Keratinocyte (primary cell): ENCODE results near the gene CYFIP1.

Source experiments
- EZH2 ChIP-seq: IDR thresholded peaks from one replicate; pipeline ENCODE4 v1.6.1; 2012; ENCODE audit warnings: inconsistent platforms, mild to moderate bottlenecking, low read length, moderate library complexity
- TF ChIP-seq, protein P1 (sequence below), 3 experiments: IDR thresholded peaks in 1 of 3; conservative IDR thresholded peaks in 1 of 3; optimal IDR thresholded peaks in 1 of 3; 2 replicates in 2 of 3; 3 replicates in 1 of 3; pipeline versions ENCODE3 to v1.5.1; 2011; ENCODE audit warnings: low read length in 3 of 3, mild to moderate bottlenecking in 3 of 3, moderate library complexity in 2 of 3, control low read depth in 1 of 3, inconsistent platforms in 1 of 3; ENCODE audit not compliant: insufficient read depth in 2 of 3; ENCODE audit errors: extremely low read depth in 1 of 3

DNA sequence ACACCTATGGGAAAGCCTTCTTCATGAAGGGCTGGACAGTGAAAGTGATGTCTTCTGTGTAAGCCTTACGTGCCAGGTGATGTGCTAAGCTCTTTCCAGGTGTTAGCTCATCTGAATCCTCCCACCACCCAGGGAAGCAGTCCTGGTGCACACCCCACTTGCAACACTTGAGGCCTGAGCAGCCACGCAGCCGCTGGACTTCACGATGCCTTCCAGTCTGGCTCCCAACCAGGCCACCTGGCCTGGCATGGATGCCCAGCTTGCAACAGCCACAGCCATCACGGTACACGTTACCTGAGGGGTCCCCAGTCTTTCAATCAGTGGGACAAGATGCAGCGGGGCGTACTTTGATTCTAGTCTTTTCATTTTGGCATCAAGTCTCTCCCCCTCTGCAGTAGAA is 105.9 kb downstream of the CYFIP1 start:
- TF ChIP-seq, protein P1, sequence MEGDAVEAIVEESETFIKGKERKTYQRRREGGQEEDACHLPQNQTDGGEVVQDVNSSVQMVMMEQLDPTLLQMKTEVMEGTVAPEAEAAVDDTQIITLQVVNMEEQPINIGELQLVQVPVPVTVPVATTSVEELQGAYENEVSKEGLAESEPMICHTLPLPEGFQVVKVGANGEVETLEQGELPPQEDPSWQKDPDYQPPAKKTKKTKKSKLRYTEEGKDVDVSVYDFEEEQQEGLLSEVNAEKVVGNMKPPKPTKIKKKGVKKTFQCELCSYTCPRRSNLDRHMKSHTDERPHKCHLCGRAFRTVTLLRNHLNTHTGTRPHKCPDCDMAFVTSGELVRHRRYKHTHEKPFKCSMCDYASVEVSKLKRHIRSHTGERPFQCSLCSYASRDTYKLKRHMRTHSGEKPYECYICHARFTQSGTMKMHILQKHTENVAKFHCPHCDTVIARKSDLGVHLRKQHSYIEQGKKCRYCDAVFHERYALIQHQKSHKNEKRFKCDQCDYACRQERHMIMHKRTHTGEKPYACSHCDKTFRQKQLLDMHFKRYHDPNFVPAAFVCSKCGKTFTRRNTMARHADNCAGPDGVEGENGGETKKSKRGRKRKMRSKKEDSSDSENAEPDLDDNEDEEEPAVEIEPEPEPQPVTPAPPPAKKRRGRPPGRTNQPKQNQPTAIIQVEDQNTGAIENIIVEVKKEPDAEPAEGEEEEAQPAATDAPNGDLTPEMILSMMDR (optimal IDR thresholded peaks at IDR 0.05 in 1 of 3, IDR thresholded peaks at IDR 0.05 in 1 of 3, conservative IDR thresholded peaks at IDR 0.05 in 1 of 3; ENCODE audit: extremely low read depth in 1 of 3, insufficient read depth in 2 of 3, low read length in 3 of 3), result no peak
- TF ChIP-seq EZH2, result no peak
